Dedifferentiated amniotic fluid mesenchymal stem cell (primary cell): Measurements from ENCODE around the gene RAB3GAP2.
"Not testable (repeated sequence)": the region's sequence is repeated elsewhere in the genome, so short reads cannot be mapped to it uniquely, and the experiment has no call there.

Source experiments
- DNase-seq: peaks from one replicate; pipeline ENCODE4 v3.0.0-alpha.2; 2016; ENCODE audit errors: extremely low spot score

RAB3GAP2 gene

DNA sequence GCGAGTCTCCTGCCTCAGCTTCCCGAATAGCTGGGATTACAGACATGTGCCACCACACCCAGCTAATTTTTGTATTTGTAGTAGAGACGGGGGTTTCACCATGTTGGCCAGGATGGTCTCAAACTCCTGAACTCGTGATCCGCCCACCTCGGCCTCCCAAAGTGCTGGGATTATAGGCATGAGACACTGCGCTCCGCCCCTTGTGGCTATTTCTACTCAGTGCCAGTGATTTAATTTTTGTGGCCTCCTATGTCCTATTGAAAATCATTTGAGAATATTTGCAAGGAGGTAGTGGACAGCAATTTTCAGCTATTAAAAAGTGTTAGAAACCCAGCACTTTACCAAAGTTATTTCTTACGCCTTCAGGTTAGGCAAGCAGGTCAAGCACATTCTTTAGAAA is 36.0 kb downstream of the RAB3GAP2 start:
- DNase-seq = not testable (repeated sequence)

GRCh38 chr1:220235462-220235861 is 36.8 kb downstream of the RAB3GAP2 start:
- DNase-seq = no peak

DNA sequence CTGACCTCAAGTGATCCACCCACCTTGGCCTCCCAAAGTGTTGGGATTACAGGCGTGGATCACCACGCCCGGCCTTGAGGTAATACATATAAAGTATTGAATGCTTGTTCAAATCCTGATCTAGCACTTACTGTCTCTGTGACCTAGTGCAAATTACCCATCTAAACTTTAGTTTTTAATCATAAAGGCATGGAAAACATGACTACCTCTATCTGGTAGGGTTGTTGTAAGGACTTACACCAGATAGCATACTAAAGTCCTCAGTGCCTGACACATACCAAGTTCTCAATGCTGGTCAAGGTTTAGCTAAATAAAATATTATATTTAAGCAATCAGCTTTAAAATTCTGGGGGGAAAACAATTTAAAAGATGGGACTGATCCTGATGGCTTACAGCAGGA is 38.3 kb downstream of the RAB3GAP2 start:
- no peak for DNase-seq

DNA sequence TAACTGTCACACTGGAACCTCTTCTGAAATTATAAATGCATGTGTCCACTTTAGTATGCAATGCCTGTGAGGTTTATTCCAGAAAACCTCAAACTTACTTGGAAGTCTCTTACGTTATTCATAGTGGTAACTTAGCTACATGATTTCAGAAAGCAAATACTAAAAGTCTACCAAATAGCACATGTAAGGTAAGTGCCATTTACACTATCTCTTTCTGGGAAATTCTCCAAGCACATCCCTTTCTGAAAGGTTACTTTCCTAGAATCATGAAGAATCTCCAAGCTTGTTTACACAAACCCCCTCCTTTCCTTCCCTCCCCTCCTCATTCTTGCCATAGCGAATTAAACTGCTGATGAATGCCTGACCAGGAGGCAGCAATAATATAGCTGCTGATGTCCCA is 42.5 kb downstream of the RAB3GAP2 start:
- DNase-seq = no peak

- DNase-seq = no peak
Observed at GRCh38 chr1:220227393-220227792, 44.9 kb downstream of the RAB3GAP2 start.

GRCh38 chr1:220226752-220227151 is 45.5 kb downstream of the RAB3GAP2 start:
- DNase-seq = no peak

GRCh38 chr1:220225957-220226356 is 46.3 kb downstream of the RAB3GAP2 start:
- no peak for DNase-seq

DNA sequence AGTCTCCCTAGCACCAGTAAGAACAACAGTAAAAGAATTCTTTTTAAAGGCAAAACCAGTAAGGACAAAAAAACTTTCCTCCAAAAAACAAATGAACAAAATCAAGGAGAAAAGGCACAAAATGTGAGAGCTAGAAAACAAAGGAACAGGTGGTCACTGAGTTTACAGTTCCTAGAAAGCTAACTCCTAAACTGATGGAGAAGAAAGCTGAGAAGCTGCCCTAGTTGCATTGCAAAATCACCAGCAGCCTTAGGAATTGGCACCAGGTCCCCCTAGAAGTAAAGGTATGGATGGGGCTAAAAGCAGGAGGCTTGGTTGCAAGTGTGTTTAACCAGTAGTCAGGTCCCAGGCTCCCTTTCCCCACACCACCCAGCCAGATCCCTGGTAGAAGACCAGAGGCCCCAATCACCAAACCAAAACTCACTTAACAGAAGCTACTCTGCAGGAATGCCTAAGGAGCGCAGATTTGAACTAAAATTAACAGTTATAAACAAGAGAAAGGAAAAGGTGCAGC is 47.6 kb downstream of the RAB3GAP2 start:
- no peak for DNase-seq

GRCh38 chr1:220224033-220224432 is 48.2 kb downstream of the RAB3GAP2 start:
- no peak for DNase-seq

DNA sequence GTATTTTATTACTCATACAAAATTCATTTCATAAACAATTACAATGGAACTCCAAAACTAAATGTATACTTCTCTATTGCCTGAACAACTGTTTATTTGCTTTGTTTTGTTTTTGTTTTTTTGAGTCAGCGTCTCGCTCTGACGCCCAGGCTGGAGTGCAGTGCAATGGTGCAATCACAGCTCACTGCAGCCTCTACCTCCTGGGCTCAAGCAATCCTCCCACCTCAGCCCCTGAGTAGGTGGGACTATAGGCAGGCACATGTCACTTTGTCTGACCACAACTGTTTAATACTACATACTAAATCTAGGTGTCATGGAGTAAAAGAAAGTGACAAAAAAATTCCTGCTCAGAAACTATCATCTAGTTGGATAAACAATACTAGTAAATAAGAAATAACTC is 49.3 kb downstream of the RAB3GAP2 start:
- no peak for DNase-seq

DNA sequence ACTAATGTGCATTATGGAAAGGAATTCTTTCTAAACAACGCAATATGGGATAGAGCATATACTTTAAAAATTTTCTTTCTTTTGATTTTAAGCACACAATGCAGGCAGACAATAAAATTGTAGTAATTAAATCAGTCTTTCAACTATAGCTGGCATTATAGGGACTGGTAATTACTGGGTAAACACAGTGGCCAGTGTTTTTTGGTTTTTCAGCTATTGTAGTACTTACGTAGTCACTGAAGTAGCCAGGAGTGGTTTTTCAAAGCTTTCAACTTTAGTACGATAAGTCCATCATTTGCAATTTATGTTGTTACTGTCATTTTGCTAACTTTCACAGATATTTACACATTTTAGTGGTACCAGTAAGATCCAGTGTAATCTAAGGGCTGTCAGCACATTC is 50.6 kb downstream of the RAB3GAP2 start:
- no peak for DNase-seq

DNA sequence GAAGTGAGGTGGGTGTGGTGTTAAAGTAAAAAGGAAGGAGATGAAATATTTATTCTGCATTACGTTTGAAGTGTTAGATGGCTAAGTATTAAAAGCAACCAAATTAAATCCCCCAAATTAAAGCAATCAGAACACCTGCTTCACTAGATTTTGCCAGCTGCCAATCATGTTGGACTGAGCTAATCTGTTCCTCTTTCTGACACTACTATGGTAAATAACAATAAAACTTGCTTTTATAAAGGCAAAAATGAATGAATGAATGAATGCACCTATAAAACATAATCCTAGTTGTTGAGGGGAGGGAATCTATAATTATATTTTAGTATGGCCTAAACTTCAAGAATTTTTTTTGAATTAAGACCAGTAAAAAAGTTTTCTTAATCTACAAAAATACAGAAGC is 51.0 kb downstream of the RAB3GAP2 start:
- no peak for DNase-seq

DNA sequence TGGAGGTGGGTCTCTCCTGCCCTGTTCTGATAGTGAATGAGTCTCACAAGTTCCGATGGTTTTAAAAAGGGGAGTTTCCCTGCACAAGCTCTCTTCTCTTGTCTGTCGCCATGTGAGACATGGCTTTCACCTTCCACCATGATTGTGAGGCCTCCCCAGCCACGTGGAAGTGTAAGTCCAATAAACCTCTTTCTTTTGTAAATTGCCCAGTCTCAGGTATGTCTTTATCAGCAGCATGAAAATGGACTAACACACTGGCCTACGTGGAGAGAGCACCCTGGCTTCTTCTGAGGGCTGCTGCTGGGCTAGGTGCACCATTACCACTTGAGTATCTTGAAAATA is 51.6 kb downstream of the RAB3GAP2 start:
- not testable (repeated sequence) for DNase-seq

DNA sequence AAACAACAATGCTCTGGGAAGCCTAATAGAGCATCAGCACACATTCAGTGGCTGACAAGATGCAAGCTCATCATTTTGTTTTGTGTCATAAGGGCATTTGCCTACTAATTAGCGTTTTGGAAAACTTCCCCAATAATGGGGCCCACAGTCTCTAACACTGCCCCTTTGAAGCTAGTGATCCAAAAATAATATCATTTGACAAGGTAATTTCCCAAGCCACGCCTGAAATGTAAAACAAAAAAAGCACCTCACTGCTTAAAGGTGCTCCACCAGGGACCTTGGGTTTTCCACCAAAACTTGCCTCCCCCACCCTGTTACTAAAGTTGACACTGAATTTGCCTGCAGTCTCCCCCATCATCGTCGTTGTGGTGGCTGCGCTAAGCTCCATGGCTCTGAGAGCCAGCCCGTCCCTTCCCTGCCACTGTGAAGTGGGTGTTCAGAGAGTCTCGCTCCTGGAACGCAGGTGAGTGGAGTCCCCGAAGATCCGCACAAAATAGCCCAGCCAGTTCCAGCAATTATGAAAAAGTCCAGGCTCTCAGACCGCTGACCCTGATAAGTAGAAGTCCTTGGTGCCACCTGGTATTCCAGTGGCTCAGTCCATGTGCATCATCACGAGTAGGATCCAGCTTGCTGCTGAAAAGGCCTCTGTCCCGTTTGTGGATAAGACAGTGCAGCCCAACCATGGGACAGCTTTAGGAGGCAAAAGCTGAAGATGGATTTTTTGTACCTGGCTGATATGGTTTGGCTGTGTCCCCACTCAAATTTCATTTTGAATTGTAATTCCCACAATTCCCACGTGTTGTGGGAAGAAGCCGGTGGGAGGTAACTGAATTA is 52.2 kb downstream of the RAB3GAP2 start:
- no peak for DNase-seq

DNA sequence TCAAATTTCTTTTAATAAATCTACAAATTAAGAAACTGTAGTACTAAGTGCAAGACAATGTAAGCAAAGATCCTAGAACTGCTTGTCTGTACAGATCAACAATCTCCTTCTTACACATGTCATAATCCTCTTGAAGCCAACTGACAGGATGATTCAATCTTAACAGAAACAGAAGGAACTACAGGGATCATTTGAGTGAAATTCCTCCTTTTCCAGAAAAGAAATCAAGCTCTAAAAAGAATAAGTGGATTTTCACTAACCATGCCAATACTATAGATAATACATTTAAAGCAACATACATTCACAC is 53.2 kb downstream of the RAB3GAP2 start:
- no peak for DNase-seq

DNA sequence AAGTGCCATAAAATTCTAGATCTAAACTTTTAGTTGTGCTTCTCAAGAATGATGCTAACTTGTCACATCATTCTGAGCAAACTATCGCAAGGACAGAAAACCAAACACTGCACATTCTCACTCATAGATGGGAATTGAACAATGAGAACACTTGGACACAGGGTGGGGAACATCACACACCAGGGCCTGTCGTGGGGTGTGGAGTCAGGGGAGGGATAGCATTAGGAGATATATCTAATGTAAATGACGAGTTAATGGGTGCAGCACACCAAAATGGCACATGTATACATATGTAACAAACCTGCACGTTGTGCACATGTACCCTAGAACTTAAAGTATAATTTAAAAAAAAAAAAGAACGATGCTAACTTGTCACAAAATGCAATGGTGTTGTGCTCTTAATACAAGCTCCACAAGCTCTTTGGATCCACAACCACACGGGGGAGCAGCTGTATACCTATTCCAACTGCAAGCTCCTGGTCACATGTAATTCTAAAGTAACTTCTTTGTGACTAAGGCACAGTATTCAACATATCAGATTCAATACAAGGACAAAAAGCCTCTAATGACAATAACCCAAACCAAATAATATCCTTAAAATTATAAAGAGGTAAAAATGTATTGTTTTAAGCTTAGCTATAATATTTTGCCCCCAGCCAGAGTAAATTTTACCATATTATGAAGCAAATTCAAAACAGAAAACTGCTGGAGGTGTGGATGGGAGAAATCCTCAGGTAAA is 53.7 kb downstream of the RAB3GAP2 start:
- peak; percentile 55 for DNase-seq

- DNase-seq = no peak
Observed at GRCh38 chr1:220217383-220217988, 54.8 kb downstream of the RAB3GAP2 start.

DNA sequence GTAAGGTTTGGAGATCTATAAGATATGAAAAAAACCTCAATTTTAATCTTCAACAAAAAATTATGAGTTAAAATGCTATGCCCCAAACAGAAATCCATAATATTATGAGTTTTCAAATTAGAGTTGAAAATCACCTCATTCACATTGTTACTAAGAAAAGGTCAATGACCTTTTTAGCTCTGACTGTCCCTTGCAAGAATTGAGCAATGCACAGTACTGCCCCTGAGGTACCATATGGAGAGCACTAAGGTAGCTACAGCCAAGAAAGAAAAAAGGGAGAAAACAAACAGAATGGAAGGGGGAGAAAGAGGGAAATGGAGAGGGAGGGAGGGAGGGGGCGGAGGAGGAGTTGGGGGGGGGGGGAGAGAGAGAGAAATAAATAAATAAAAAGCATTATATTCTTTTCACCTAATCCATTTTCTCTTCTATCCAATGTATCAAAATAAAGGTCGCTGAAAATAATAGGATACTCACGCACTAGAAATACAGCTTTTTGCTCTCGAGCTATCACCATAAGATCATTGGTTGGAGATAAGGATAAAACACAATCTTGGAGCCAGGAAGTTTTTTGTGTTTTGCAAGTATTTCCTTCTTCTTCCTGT is 58.8 kb downstream of the RAB3GAP2 start:
- DNase-seq = no peak

GRCh38 chr1:220207411-220207810 is 64.8 kb downstream of the RAB3GAP2 start:
- DNase-seq = no peak

GRCh38 chr1:220204758-220205157 is 67.5 kb downstream of the RAB3GAP2 start:
- not testable (repeated sequence) for DNase-seq

- no peak for DNase-seq
Observed at GRCh38 chr1:220203816-220204215, 68.4 kb downstream of the RAB3GAP2 start.
